Measurements from ENCODE around the gene STK35.

Gene STK35

DNA sequence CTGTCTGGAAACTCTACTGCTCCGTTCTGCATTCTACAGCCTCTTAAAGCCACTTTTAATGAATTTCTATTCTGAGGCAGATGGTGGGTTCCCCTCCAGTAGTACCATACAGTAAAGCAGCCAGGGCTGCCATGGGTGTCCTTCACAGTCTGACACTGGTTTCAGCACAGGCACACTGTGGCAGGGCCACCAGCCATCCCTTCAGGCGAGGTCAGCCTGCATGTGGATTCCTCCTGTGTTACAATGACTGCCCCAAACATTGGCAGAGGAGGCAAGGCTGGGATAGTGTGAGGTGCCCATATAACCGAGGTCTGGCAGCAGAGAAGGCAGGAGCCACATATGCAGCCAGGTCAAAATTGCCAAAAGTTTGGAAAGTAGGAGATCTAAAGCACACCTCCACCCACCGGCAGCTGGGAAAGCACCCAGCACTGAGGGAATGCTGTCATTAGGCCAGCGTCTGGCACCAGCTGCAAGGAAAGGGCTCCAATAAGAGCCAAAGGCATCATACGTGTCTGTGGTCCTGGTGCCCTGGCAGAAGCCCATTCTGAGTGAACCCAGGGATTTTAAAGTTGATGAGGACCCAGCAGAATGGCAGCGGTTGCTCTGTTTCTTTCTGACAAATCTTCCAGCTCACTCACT, 24.0 kb downstream of the STK35 start:
- H3K4me3 ChIP-seq (ENCODE audit: low read length): no peak overlapping the region
- TF ChIP-seq, protein P1, sequence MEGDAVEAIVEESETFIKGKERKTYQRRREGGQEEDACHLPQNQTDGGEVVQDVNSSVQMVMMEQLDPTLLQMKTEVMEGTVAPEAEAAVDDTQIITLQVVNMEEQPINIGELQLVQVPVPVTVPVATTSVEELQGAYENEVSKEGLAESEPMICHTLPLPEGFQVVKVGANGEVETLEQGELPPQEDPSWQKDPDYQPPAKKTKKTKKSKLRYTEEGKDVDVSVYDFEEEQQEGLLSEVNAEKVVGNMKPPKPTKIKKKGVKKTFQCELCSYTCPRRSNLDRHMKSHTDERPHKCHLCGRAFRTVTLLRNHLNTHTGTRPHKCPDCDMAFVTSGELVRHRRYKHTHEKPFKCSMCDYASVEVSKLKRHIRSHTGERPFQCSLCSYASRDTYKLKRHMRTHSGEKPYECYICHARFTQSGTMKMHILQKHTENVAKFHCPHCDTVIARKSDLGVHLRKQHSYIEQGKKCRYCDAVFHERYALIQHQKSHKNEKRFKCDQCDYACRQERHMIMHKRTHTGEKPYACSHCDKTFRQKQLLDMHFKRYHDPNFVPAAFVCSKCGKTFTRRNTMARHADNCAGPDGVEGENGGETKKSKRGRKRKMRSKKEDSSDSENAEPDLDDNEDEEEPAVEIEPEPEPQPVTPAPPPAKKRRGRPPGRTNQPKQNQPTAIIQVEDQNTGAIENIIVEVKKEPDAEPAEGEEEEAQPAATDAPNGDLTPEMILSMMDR (conservative IDR thresholded peaks at IDR 0.05; ENCODE audit: low read depth, low read length): no peak

DNA sequence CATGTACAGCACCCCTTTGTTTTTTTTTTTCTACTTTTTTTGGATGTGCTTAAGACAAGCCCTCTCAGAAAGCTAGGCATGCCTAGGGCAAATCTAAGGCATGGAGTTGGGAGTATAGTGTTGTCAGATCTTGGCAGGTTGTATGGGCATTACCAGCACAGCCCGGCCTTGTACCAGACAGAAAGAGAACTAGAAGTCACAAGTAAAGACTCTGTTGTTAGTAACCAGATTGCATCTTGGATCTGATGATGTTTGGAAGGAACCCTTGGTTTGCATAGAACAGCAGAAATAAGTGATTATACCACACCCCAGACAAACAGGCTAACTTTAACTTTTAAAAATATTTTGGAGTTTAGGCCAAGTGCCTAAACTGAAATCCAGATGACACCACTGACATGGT, 25.6 kb downstream of the STK35 start:
- TF ChIP-seq, protein P1 (conservative IDR thresholded peaks at IDR 0.05; ENCODE audit: low read depth, low read length): no peak
- H3K4me3 ChIP-seq (ENCODE audit: low read length): no peak overlapping the region
- no peak for DNase-seq (ENCODE audit: low read depth)

More for the DNA sequence above, 24.0 kb downstream of the STK35 start:
- DNase-seq (ENCODE audit: low read depth): no peak

DNA sequence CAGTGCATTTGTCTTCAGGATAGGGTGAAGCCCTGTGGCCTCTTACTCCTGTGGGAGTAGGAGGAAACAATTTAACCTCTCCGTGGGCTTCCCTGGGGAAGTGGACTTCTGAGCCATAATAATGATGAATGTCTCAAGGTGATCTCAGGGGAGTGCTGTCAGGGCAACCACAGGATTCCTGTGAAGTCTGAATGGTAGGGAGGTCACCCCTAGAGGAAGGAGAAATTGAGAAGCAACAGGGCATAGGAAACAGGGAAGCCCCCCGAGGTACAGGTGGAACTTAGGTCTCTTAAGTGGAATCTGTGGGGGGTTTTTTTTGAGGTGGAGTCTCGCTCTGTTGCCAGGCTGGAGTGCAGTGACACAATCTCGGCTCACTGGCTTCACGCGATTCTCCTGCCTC, 26.9 kb downstream of the STK35 start:
- TF ChIP-seq, protein P1 (conservative IDR thresholded peaks at IDR 0.05; ENCODE audit: low read depth, low read length): no peak
- H3K4me3 ChIP-seq (ENCODE audit: low read length): no peak overlapping the region
- DNase-seq (ENCODE audit: low read depth): no peak

DNA sequence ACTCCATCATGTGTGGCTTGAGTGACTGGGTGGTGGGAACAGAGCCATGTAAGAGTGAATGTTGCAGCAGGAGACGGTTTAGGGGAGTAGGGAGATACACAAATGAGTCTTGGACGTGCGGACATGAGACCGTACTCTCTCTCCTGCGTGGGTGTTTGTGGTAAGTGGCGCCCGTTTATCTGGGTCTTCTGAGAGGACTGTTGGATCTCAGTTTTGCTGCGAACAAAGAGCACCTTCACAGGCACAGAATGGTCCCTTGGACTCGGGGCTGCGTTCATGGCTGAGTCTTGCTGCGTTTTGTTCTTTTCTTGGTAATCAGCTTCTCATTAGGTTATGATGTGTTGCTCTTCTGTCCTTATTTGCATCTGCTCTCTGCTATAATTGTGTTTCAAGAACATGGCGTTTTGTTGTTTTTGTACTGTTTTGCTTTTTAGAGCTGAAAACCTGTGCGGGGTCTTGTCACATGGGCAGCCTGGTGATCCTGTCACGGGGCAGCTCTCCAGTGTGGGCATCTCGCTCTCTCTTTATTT, 28.5 kb downstream of the STK35 start:
- no peak for DNase-seq (ENCODE audit: low read depth)
- no peak overlapping the region for H3K4me3 ChIP-seq (ENCODE audit: low read length)
- TF ChIP-seq, protein P1 (conservative IDR thresholded peaks at IDR 0.05; ENCODE audit: low read depth, low read length): no peak

DNA sequence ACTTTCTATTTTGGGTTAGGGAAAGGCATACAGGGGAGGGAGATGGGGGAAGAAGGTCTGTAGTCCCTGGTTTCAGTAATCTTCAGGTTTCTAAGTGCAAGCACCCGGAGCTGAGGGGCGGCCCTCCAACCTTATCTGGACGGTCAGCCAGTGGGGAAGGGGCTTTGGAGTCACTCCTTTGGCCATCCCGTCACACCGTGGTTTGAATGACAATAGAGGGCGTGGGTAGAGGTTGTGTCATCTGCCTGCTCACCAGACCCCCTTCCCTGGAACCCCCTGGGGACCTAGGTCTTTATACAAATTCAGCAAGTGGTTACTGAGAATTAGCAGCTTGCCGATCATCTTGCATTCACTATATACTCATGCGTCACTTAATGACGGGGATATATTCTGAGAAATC, 29.1 kb downstream of the STK35 start:
- H3K4me3 ChIP-seq (ENCODE audit: low read length): no peak overlapping the region
- no peak for DNase-seq (ENCODE audit: low read depth)
- TF ChIP-seq, protein P1 (conservative IDR thresholded peaks at IDR 0.05; ENCODE audit: low read depth, low read length): no peak

DNA sequence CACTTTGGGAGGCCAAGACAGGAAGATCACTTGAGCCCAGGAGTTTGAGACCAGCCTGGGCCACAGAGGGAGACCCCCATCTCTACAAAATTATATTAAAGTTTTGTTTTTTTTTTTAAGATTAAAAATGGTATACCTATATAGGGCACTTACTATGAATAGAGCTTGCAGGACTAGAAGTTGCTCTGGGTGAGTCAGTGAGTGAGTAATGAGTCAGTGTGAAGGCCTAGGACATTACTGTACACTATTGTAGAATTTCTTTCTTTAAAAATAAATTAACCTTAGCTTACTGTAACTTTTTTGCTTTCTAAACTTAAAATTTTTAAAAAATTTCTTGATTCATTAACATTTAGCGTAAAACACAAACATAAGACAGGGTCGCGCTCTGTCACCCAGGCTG, 29.7 kb downstream of the STK35 start:
- DNase-seq (ENCODE audit: low read depth): no peak
- TF ChIP-seq, protein P1 (conservative IDR thresholded peaks at IDR 0.05; ENCODE audit: low read depth, low read length): no peak
- H3K4me3 ChIP-seq (ENCODE audit: low read length): no peak overlapping the region

DNA sequence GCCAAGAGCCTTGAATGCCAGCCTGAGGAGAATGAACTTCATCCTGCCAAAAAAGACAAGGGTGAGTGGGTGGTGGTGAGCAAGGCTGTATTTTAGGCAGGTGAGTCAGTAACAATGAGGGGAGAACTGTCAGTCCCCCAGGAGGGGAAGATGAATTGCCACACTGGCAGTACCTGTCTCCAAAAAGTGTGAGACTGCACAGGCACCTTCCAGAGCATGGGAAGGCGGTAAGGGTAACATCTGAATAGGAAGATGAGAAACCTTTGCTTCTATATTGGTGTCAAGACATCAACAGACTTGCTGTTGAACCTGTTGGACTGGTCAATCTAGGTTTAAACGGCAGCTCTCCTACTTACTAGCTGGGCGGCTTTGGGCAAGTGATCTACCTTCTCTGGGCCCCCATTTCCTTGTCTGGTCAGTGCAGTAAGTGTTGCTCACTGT, 30.9 kb downstream of the STK35 start:
- no peak for DNase-seq (ENCODE audit: low read depth)
- TF ChIP-seq, protein P1 (conservative IDR thresholded peaks at IDR 0.05; ENCODE audit: low read depth, low read length): no peak
- H3K4me3 ChIP-seq (ENCODE audit: low read length): no peak overlapping the region

Measured in retinal pigment epithelial cell (primary cell).